ENCODE data around the gene S1PR1. TPM values are rescaled to one million over a fixed set of nuclear protein-coding genes. Genes with fewer than 3 reads are reported as not detected.

S1PR1 gene
- total and polyA plus RNA-seq, 2 of the 13 experiments (the other 11 are each of a cell fraction or from before 2014, with no cell fraction given) = not detected

DNA sequence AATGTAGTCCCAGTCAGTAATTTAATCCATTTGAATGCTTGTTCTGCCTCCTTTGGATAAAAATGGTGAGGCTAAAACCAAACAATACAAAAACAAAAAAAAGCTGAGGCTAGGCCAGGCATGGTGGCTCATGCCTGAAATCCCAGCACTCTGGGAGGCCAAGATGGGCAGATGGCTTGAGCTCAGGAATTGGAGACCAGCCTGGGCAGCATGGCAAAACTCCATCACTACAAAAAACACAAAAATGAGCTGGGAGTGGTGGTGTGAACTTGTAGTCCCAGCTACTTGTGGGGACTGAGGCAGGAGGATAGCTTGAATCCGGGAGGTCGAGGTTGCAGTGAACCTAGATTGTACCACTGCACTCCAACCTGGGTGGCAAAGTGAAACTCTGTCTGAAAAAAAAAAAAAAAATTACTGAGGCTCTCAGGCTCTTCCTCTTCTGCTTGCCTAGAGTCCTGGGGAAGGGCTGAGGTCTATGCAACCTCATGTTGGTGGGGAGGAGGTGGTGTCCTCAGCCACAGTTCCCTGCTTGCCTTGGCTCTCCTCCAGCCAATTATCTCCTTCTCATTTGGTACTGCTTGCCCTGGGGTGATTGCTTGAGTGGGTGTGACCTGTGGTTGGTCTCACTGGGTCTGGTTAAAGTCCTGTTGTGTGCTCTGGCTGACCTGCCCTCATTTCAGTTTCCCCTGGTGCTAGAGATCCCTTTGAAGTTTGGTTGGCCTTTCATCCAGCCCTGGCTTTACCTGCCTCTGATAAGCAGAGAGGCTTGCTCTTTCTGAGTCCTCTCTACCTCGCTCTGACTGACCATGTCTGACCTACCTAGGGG is 20.9 kb downstream of the S1PR1 start (continued):
- no peak for TF ChIP-seq ZNF383 (CRISPR knock-in tag; IDR thresholded peaks at IDR 0.05; ENCODE audit: borderline replicate concordance)
- TF ChIP-seq, protein P1, sequence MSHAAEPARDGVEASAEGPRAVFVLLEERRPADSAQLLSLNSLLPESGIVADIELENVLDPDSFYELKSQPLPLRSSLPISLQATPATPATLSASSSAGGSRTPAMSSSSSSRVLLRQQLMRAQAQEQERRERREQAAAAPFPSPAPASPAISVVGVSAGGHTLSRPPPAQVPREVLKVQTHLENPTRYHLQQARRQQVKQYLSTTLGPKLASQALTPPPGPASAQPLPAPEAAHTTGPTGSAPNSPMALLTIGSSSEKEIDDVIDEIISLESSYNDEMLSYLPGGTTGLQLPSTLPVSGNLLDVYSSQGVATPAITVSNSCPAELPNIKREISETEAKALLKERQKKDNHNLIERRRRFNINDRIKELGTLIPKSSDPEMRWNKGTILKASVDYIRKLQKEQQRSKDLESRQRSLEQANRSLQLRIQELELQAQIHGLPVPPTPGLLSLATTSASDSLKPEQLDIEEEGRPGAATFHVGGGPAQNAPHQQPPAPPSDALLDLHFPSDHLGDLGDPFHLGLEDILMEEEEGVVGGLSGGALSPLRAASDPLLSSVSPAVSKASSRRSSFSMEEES (CRISPR knock-in tag; IDR thresholded peaks at IDR 0.05) = 0 out of 2 replicates have a peak, but pooled peaks have one; percentile 13
- no peak for TF ChIP-seq ZBTB46 (CRISPR knock-in tag; IDR thresholded peaks at IDR 0.05; ENCODE audit: borderline replicate concordance)

DNA sequence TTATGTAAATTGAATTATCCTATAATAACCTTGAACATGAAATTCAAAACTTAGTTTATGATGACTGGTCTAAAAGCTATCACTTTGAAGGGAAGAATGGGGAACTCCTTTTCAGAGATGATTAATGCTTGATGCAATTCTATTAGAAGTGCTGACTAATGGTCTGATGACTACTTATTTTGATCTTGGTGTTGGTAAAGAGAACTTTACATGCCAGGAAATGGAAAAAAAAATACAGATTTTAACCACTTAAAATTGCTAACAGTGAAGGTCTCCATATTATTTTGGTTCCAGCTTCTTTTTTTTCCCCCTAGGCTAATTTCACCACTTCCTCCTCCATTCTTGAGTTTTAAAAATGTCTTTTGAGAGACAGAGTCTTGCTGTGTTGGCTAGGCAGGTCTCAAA is 22.9 kb downstream of the S1PR1 start:
- H3K4me1 ChIP-seq (ENCODE audit: insufficient read depth, low read length) = peaks cover 34% of the 10 kb centered on the region
- FAIRE-seq = no peak
- no peaks in the 10 kb centered on the region for H3K27me3 ChIP-seq (ENCODE audit: control insufficient read depth in 1 of 2, insufficient read depth in 2 of 2, low read length in 2 of 2)
- H3K4me2 ChIP-seq (ENCODE audit: low read depth, low read length) = no peak overlapping the region
- no peak for DNase-seq (ENCODE audit: low spot score)
- no peak overlapping the region for H2AFZ ChIP-seq (ENCODE audit: low read length)
- intact Hi-C loops (cut with micrococcal nuclease; ENCODE audit: unreplicated experiment) = no loop called here
- ATAC-seq = no peak
- POLR2A ChIA-PET = no interaction called here
- no peaks in the 10 kb centered on the region for H3K79me2 ChIP-seq (ENCODE audit: insufficient read depth, low read length)
- no peak overlapping the region for H3K9ac ChIP-seq (ENCODE audit: insufficient read depth, low read depth, low read length)
- TF ChIP-seq MAFF (IDR thresholded peaks at IDR 0.05; ENCODE audit: low read depth, low read length) (peak; percentile 45; the same call in 1 of the 2 replicates), PAF1 (CRISPR knock-in tag; IDR thresholded peaks at IDR 0.05) (no peak), GTF2F1 (IDR thresholded peaks at IDR 0.05; ENCODE audit: low read length) (no peak), ZNF235 (CRISPR knock-in tag; IDR thresholded peaks at IDR 0.05; ENCODE audit: borderline replicate concordance) (no peak), MAFK (conservative IDR thresholded peaks at IDR 0.05 in 1 of 2, IDR thresholded peaks at IDR 0.05 in 1 of 2; ENCODE audit: low read length in 2 of 2) (peak; percentile 47 to 61)
- H3K36me3 ChIP-seq (replicated peaks in 1 of 2; ENCODE audit: control insufficient read depth in 1 of 2, insufficient read depth in 2 of 2, low read length in 2 of 2) = no peaks in the 10 kb centered on the region
- H4K20me1 ChIP-seq (ENCODE audit: insufficient read depth, low read length) = no peaks in the 10 kb centered on the region
- H3K4me3 ChIP-seq (replicated peaks in 1 of 3; ENCODE audit: insufficient read depth in 1 of 3, low read depth in 2 of 3, low read length in 3 of 3) = no peak overlapping the region
- CTCF ChIA-PET (ENCODE audit: low intra/inter-chr PET ratio, low total read pairs) = no interaction called here
- no peaks in the 10 kb centered on the region for H3K9me3 ChIP-seq (ENCODE audit: low read length)
- BruUV-seq (replicated peaks) = no TSS peak
- H3K27ac ChIP-seq (ENCODE audit: extremely low read length, insufficient read depth, low read length) = no peak overlapping the region
- in situ Hi-C loops (cut with HindIII; ENCODE audit: extremely low pct_ligation_motif_present, low pct_unique_long_range_greater_than_20kb) = no loop called here
